SK-MEL-5 (cell line): ENCODE measurements around the gene IL2RA. TPM values are rescaled to one million over a fixed set of nuclear protein-coding genes. Genes with fewer than 3 reads are reported as not detected.
"Not testable (repeated sequence)": the region's sequence is repeated elsewhere in the genome, so short reads cannot be mapped to it uniquely, and the experiment has no call there.

Source experiments
- DNase-seq: peaks from one replicate; pipeline ENCODE4 v3.0.0-alpha.2; 2016; ENCODE audit warnings: low read depth, low spot score
- in situ Hi-C: cut with HindIII; loops from 2 replicates; pipeline ENCODE4 v1.10.0; 2016; ENCODE audit warnings: low sequenced_read_pairs, high pct_unique_total_duplicates, low pct_unique_long_range_greater_than_20kb
- total RNA-seq: library from RNA; depleted of rRNA; stranded (reverse); fragments of >200 nt; shearing (Covaris generic); gene quantifications from 2 replicates; pipeline ENCODE4 v1.2.3, GENCODE V29; 2014

IL2RA gene
- total RNA-seq, 1 experiment from 2014 or later = not detected

GRCh38 chr10:6048281-6049030, 13.7 kb downstream of the IL2RA start:
- in situ Hi-C loops = no loop called here
- no peak for DNase-seq

- in situ Hi-C loops = no loop called here
- no peak for DNase-seq
These were observed 14.3 kb downstream of the IL2RA start for GRCh38 chr10:6047847-6048246.

- no peak for DNase-seq
- in situ Hi-C loops = no loop called here
These were observed 15.2 kb downstream of the IL2RA start for GRCh38 chr10:6046773-6047611.

GRCh38 chr10:6045878-6046772, 16.0 kb downstream of the IL2RA start:
- in situ Hi-C loops = no loop called here
- DNase-seq = no peak

- in situ Hi-C loops = no loop called here
- DNase-seq = no peak
These were observed 16.8 kb downstream of the IL2RA start for GRCh38 chr10:6045314-6045848.

GRCh38 chr10:6044751-6045313, 17.3 kb downstream of the IL2RA start:
- in situ Hi-C loops = no loop called here
- DNase-seq = no peak

GRCh38 chr10:6044060-6044459, 18.1 kb downstream of the IL2RA start:
- no peak for DNase-seq
- in situ Hi-C loops = no loop called here

- DNase-seq, in situ Hi-C loops: not testable (repeated sequence)
These were observed 18.8 kb downstream of the IL2RA start for GRCh38 chr10:6043377-6043776.

GRCh38 chr10:6040205-6040604, 22.0 kb downstream of the IL2RA start:
- DNase-seq = no peak
- in situ Hi-C loops = no loop called here

- in situ Hi-C loops = no loop called here
- no peak for DNase-seq
These were observed 22.5 kb downstream of the IL2RA start for GRCh38 chr10:6039711-6040110.

GRCh38 chr10:6038071-6038631, 24.0 kb downstream of the IL2RA start:
- DNase-seq = no peak
- in situ Hi-C loops = no loop called here

GRCh38 chr10:6037422-6037821, 24.7 kb downstream of the IL2RA start:
- in situ Hi-C loops = no loop called here
- DNase-seq = no peak

GRCh38 chr10:6036861-6037321, 25.3 kb downstream of the IL2RA start:
- in situ Hi-C loops = no loop called here
- no peak for DNase-seq

- no peak for DNase-seq
- in situ Hi-C loops = no loop called here
These were observed 26.1 kb downstream of the IL2RA start for GRCh38 chr10:6035931-6036575.

- in situ Hi-C loops = no loop called here
- no peak for DNase-seq
These were observed 26.9 kb downstream of the IL2RA start for GRCh38 chr10:6035101-6035834.

- no peak for DNase-seq
- in situ Hi-C loops = no loop called here
These were observed 27.8 kb downstream of the IL2RA start for GRCh38 chr10:6034371-6034770.
